Sigmoid colon (tissue), 7 donors: ENCODE data around the gene ZNF837. TPM values are rescaled to one million over a fixed set of nuclear protein-coding genes. Genes with fewer than 3 reads are reported as not detected.

Experiments
- DNase-seq: peaks from one replicate; pipeline ENCODE4 v3.0.0-alpha.2; 2019
- H3K27ac ChIP-seq, 4 donors: fragments of 200-600 bp; sonication (generic); one replicate each; pipeline ENCODE4 v1.5.1; 2016 to 2019; ENCODE audit warnings: mild to moderate bottlenecking in 1 of 4
- H3K27me3 ChIP-seq, 3 donors: fragments of 200-600 bp; sonication (generic); one replicate each; pipeline ENCODE4 v1.5.1; 2019; ENCODE audit warnings: mild to moderate bottlenecking in 1 of 3
- H3K36me3 ChIP-seq, 4 donors: fragments of 200-600 bp; sonication (generic); one replicate each; pipeline ENCODE4 v1.5.1; 2016 to 2019
- H3K4me1 ChIP-seq, 4 donors: fragments of 200-600 bp; sonication (generic); one replicate each; pipeline ENCODE4 v1.5.1; 2017 to 2019
- H3K4me3 ChIP-seq, 4 donors: fragments of 200-600 bp; sonication (generic); one replicate each; pipeline ENCODE4 v1.5.1; 2017 to 2019; ENCODE audit warnings: mild to moderate bottlenecking in 2 of 4, moderate library complexity in 1 of 4
- H3K9me3 ChIP-seq, 4 donors: fragments of 200-600 bp in 3 of 4; sonication (generic) in 3 of 4; one replicate each; pipeline versions ENCODE4 v1.5.1 to v1.6.1; 2013 to 2019
- EP300 ChIP-seq, 4 donors: sonication (generic); formaldehyde crosslinking; IDR thresholded peaks; one replicate each; pipeline ENCODE4 v1.6.1; 2017; ENCODE audit warnings: antibody characterized with exemption in 4 of 4
- POLR2A ChIP-seq, 2 donors: fragments of 450-650 bp; IDR thresholded peaks; one replicate each; pipeline ENCODE4 v1.6.1; 2016; ENCODE audit warnings: antibody characterized with exemption in 2 of 2, mild to moderate bottlenecking in 2 of 2, moderate library complexity in 2 of 2
- POLR2AphosphoS5 ChIP-seq, 4 donors: sonication (generic); formaldehyde crosslinking; IDR thresholded peaks; one replicate each; pipeline ENCODE4 v1.6.1; 2017; ENCODE audit warnings: antibody characterized with exemption in 4 of 4
- WGBS, 2 donors: extraction: QIAGEN DNeasy Blood & Tissue Kit; methylation state at CpG; one replicate each; pipeline ENCODE4 v1.1.7; 2013; 5-methylcytosine and 5-hydroxymethylcytosine counted together
- intact Hi-C: fragments of 100-400 bp; cut with DNase I; formaldehyde crosslinking; loops from one replicate; pipeline ENCODE4 v1.15.1; 2023
- polyA plus RNA-seq, 3 donors: library from polyadenylated mRNA; stranded (reverse); fragments of 200-250 nt; gene quantifications; one replicate each; pipeline ENCODE4 v1.2.3, GENCODE V29; 2013
- total RNA-seq, 4 donors: library from RNA; depleted of rRNA; stranded (reverse); fragments of >200 nt; gene quantifications; one replicate each; pipeline ENCODE4 v1.1.0, GENCODE V29; 2016
- TF ChIP-seq, protein P1 (sequence below), 4 experiments: fragments of 450-650 bp in 3 of 4; fragments of 200-600 bp in 1 of 4; IDR thresholded peaks; one replicate each; pipeline ENCODE4 v1.5.1; 2016 to 2019; ENCODE audit warnings: antibody characterized with exemption in 4 of 4, mild to moderate bottlenecking in 3 of 4, moderate library complexity in 2 of 4
- donor health status: healthy with polysubstance abuse.
- donor health status: Bipolar disorder and iron deficiency.
- donor health status: healthy.

The ZNF837 gene
- total and polyA plus RNA-seq, 7 donors: 0.66 to 2.5 (median 1.5) TPM

DNA sequence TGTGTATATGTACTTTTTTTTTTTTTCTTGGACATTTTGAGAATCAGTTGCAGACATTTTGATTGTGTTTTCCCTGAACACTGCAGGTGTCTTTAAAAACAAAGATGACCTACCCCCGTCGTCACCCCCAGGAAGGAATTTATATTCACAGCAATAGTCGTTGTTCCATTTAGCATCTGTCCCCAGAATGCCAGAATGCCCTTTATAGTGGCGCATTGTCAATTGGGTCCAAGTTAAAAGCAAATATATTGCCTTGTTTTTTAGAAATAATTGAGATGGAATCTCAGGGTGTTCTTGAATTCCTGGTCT, 12.8 kb upstream of the ZNF837 start:
- Histone ChIP-seq H3K27me3 (peaks cover 9 to 31% (median 26%) of the 10 kb centered on the region in 3 donors), H3K9me3 (no peaks in the 10 kb centered on the region), H3K4me1 (peaks cover 0 to 22% (median 14%) of the 10 kb centered on the region in 4 donors), H3K27ac (no peak overlapping the region), H3K4me3 (no peak overlapping the region), H3K36me3 (peaks cover 0 to 64% (median 35%) of the 10 kb centered on the region in 4 donors)
- no peak for TF ChIP-seq EP300 (IDR thresholded peaks at IDR 0.05)
- TF ChIP-seq POLR2A (IDR thresholded peaks at IDR 0.05): no peak
- TF ChIP-seq, protein P1, sequence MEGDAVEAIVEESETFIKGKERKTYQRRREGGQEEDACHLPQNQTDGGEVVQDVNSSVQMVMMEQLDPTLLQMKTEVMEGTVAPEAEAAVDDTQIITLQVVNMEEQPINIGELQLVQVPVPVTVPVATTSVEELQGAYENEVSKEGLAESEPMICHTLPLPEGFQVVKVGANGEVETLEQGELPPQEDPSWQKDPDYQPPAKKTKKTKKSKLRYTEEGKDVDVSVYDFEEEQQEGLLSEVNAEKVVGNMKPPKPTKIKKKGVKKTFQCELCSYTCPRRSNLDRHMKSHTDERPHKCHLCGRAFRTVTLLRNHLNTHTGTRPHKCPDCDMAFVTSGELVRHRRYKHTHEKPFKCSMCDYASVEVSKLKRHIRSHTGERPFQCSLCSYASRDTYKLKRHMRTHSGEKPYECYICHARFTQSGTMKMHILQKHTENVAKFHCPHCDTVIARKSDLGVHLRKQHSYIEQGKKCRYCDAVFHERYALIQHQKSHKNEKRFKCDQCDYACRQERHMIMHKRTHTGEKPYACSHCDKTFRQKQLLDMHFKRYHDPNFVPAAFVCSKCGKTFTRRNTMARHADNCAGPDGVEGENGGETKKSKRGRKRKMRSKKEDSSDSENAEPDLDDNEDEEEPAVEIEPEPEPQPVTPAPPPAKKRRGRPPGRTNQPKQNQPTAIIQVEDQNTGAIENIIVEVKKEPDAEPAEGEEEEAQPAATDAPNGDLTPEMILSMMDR (IDR thresholded peaks at IDR 0.05): no peak
- TF ChIP-seq POLR2AphosphoS5 (IDR thresholded peaks at IDR 0.05): no peak
- 79 to 86% methylated on average over 4 of the region's 4 CpGs for WGBS, 2 donors
- intact Hi-C loops: no loop called here
- DNase-seq: no peak

DNA sequence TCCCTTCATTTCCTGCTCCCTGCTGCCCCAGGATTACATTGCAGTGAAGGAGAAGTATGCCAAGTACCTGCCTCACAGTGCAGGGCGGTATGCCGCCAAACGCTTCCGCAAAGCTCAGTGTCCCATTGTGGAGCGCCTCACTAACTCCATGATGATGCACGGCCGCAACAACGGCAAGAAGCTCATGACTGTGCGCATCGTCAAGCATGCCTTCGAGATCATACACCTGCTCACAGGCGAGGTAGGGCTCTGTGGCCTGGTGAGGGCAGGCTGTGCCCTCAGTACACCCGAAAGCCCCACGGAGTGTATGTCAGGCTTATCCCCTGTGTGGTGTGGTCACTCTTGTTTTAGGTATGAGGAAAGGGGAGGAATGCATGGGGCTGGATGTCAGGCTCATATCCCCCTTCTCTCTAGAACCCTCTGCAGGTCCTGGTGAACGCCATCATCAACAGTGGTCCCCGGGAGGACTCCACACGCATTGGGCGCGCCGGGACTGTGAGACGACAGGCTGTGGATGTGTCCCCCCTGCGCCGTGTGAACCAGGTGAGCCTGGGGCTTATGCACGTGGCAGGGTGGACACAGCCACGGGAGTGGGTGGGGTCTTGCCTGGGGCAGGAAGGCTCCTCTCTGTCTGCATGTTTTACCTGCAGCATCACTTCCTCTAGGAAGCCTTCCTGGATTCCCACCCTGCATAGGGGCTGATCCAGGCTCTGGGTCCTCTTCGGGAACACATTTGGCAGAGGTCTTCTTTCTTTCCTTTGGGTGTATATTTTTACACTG, 12.3 kb upstream of the ZNF837 start:
- Histone ChIP-seq H3K9me3 (no peaks in the 10 kb centered on the region), H3K36me3 (peaks cover 0 to 69% (median 36%) of the 10 kb centered on the region in 4 donors), H3K4me3 (no peak overlapping the region), H3K27ac (no peak overlapping the region), H3K4me1 (peaks cover 0 to 27% (median 18%) of the 10 kb centered on the region in 4 donors), H3K27me3 (peaks cover 9 to 30% (median 26%) of the 10 kb centered on the region in 3 donors)
- intact Hi-C loops: no loop called here
- 92 to 94% methylated on average over 26 of the region's 26 CpGs for WGBS, 2 donors
- DNase-seq: no peak
- TF ChIP-seq EP300 (IDR thresholded peaks at IDR 0.05) (no peak), POLR2A (IDR thresholded peaks at IDR 0.05) (no peak), POLR2AphosphoS5 (IDR thresholded peaks at IDR 0.05) (no peak)
- TF ChIP-seq, protein P1 (IDR thresholded peaks at IDR 0.05): no peak

DNA sequence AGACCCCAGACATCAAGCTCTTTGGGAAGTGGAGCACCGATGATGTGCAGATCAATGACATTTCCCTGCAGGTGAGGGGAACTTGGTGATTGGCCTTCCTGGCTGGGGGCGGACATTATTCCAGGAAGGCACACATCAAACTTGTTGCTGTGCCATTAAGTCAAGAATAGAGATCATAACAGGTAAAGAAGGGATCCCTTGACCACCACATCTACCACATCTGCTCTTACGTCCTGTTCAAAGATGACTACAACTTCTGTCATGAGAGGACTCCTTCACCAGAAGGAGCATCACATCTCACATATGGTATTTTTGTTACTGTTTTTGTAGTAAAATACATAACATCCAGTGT, 7.3 kb upstream of the ZNF837 start:
- Histone ChIP-seq H3K9me3 (no peaks in the 10 kb centered on the region), H3K36me3 (peaks cover 0 to 49% (median 15%) of the 10 kb centered on the region in 4 donors), H3K27me3 (no peaks in the 10 kb centered on the region), H3K27ac (no peak overlapping the region), H3K4me3 (peak overlapping the region in 3 of 4 donors; percentile 79 to 87 (median 84)), H3K4me1 (peaks cover 0 to 47% (median 29%) of the 10 kb centered on the region in 4 donors)
- TF ChIP-seq EP300 (IDR thresholded peaks at IDR 0.05) (no peak), POLR2A (IDR thresholded peaks at IDR 0.05) (no peak), POLR2AphosphoS5 (IDR thresholded peaks at IDR 0.05) (no peak)
- TF ChIP-seq, protein P1 (IDR thresholded peaks at IDR 0.05): no peak
- intact Hi-C loops: no loop called here
- WGBS, 2 donors: 81 to 83% methylated on average over 3 of the region's 3 CpGs
- no peak for DNase-seq

DNA sequence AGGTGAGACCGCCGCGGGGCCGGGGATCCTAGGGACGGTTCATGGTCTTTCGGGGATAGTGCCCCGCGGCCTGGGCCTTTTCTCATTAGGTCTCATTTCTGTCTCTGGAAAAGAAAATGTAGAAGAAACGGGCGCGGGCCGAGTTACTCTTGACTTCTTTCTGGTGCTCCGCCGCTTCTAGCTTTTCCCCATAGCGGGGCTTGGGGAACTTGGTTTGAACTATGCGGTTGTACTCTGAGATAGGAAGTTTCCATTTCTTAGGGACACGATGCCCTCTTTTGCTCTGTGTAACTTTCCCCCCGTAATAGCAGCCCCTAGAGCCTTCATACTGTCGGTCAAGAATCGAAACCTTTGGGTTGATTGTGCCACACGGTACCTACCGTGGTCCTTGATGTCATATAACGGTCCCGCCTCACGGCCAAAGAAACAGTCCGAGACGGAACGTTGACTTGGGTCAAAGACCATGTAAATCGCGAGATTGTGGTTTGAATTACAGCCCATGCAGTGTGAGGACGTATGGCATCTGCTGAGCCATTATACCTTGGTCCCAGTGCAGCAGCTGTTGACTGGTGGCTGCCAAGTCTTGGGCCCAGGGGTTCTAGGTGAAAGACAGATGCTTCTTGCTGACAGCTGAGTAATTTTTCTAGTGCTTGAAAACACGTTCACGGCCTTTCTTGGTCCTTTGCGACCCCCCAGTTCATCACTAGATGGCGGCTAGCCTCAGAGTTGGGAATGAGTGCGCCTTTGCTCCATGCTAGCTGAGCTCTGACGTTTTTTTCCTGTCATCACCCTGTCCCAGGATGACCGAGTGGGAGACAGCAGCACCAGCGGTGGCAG, 6.7 kb upstream of the ZNF837 start:
- Histone ChIP-seq H3K4me3 (peak overlapping the region; percentile 66 to 87 (median 82)), H3K27me3 (no peaks in the 10 kb centered on the region), H3K9me3 (no peaks in the 10 kb centered on the region), H3K4me1 (peaks cover 0 to 47% (median 29%) of the 10 kb centered on the region in 4 donors), H3K27ac (peak overlapping the region; percentile 93 to 98 (median 98)), H3K36me3 (peaks cover 0 to 43% (median 10%) of the 10 kb centered on the region in 4 donors)
- no peak for DNase-seq
- TF ChIP-seq POLR2AphosphoS5 (IDR thresholded peaks at IDR 0.05) (no peak), POLR2A (IDR thresholded peaks at IDR 0.05) (no peak), EP300 (IDR thresholded peaks at IDR 0.05) (no peak)
- TF ChIP-seq, protein P1 (IDR thresholded peaks at IDR 0.05): no peak
- 8 to 10% methylated on average over 39 of the region's 39 CpGs for WGBS, 2 donors
- intact Hi-C loops: loop anchor here (1.0 to 2.0 kb wide), 2 partner anchors 14 to 21 kb away; partner anchors contain the start of gene ZNF584
